Panc1 (cell line): ENCODE measurements around the gene TRAF2. TPM values are rescaled to one million over a fixed set of nuclear protein-coding genes. Genes with fewer than 3 reads are reported as not detected.

Experiments used
- ATAC-seq: fragments of 200-7000 bp; cut with Tn5 transposase; 2 replicates; pipeline ENCODE4 v1.9.1; 2020; ENCODE audit warnings: mild to moderate bottlenecking, moderate library complexity
- BruUV-seq: library from RNA; stranded (reverse); fragments of 400-500 nt; replicated peaks from 2 replicates; lab custom pipeline; 2021; lab: Mats Ljungman, UMichigan
- CTCF ChIA-PET: fragments of 300-600 bp; sonication (Branson Sonifier 250); formaldehyde crosslinking; loops from one replicate; lab custom pipeline; 2022; ENCODE audit warnings: antibody characterized with exemption; lab: Charles Lee
- POLR2A ChIA-PET: fragments of 300-600 bp; sonication (Branson Sonifier 250); formaldehyde crosslinking; loops from one replicate; lab custom pipeline; 2022; ENCODE audit warnings: antibody characterized with exemption; lab: Charles Lee
- DNase-seq: peaks from one replicate; pipeline ENCODE4 v3.0.0-alpha.2; 2010; ENCODE audit warnings: low read depth, low spot score
- H3K27ac ChIP-seq: 2 replicates; pipeline ENCODE4 v1.5.1; 2011; ENCODE audit warnings: mild to moderate bottlenecking, low read length, inconsistent platforms
- H3K27me3 ChIP-seq: fragments of 200-500 bp; sonication (Bioruptor generic); 2 replicates; pipeline ENCODE4 v1.6.0; 2014; ENCODE audit warnings: low read length, inconsistent platforms; ENCODE audit not compliant: control insufficient read depth, insufficient read depth
- H3K36me3 ChIP-seq: fragments of 200-500 bp; sonication (Bioruptor generic); 2 replicates; pipeline ENCODE4 v1.5.1; 2014; ENCODE audit warnings: inconsistent platforms, mild to moderate bottlenecking, low read length, moderate library complexity; ENCODE audit not compliant: control insufficient read depth, insufficient read depth
- H3K4me1 ChIP-seq: 2 replicates; pipeline ENCODE4 v1.5.1; 2011; ENCODE audit warnings: inconsistent platforms, mild to moderate bottlenecking, low read length, moderate library complexity; ENCODE audit not compliant: control insufficient read depth, insufficient read depth
- H3K4me3 ChIP-seq, 2 experiments: 2 replicates each; pipeline ENCODE4 v1.5.1; 2011 to 2012; ENCODE audit warnings: low read depth in 2 of 2, low read length in 2 of 2, mild to moderate bottlenecking in 2 of 2, inconsistent platforms in 1 of 2, moderate library complexity in 1 of 2
- H3K9me3 ChIP-seq: fragments of 200-500 bp; sonication (Bioruptor generic); 2 replicates; pipeline ENCODE4 v1.5.1; 2014; ENCODE audit warnings: low read depth, mild to moderate bottlenecking, inconsistent platforms, low read length, moderate library complexity; ENCODE audit not compliant: control insufficient read depth, insufficient read depth
- CTCF ChIP-seq: fragments of 450-650 bp; IDR thresholded peaks from 2 replicates; pipeline ENCODE4 v1.5.1; 2017; ENCODE audit warnings: mild to moderate bottlenecking
- POLR2AphosphoS5 ChIP-seq: IDR thresholded peaks from 2 replicates; pipeline ENCODE4 v1.6.1; 2012; ENCODE audit warnings: mild to moderate bottlenecking, low read depth, low read length, moderate library complexity
- SIN3A ChIP-seq: IDR thresholded peaks from 2 replicates; pipeline ENCODE4 v1.6.1; 2012; ENCODE audit warnings: low read depth, mild to moderate bottlenecking, low read length, moderate library complexity, borderline replicate concordance; ENCODE audit not compliant: insufficient read depth
- TCF7L2 ChIP-seq: IDR thresholded peaks from 2 replicates; pipeline ENCODE4 v1.6.1; 2011; ENCODE audit warnings: mild to moderate bottlenecking, low read depth, low read length, inconsistent platforms
- in situ Hi-C: cut with HindIII; loops from 2 replicates; pipeline ENCODE4 v1.10.0; 2016; ENCODE audit warnings: low sequenced_read_pairs, low pct_unique_long_range_greater_than_20kb
- intact Hi-C: fragments of 100-400 bp; cut with micrococcal nuclease; formaldehyde crosslinking; loops from one replicate; pipeline ENCODE4 v1.10.0; 2022; ENCODE audit not compliant: unreplicated experiment
- total RNA-seq: library from RNA; stranded (reverse); gene quantifications from one replicate; pipeline ENCODE4 v1.2.1, GENCODE V29; 2021; ENCODE audit not compliant: unreplicated experiment
- TF ChIP-seq, protein P1 (sequence below), 2 experiments: IDR thresholded peaks; 2 replicates each; pipeline ENCODE4 v1.6.1; 2011 to 2012; ENCODE audit warnings: low read depth in 2 of 2, control low read depth in 1 of 2, low read length in 1 of 2, mild to moderate bottlenecking in 1 of 2, moderate library complexity in 1 of 2; ENCODE audit not compliant: insufficient read depth in 1 of 2

The TRAF2 gene
- total RNA-seq, 1 experiment from 2014 or later: 48.7 TPM

GRCh38 chr9:136923881-136924280 is 37.6 kb downstream of the TRAF2 start:
- Histone ChIP-seq H3K4me1 (no peaks in the 10 kb centered on the region), H3K9me3 (no peaks in the 10 kb centered on the region), H3K27ac (no peak overlapping the region), H3K27me3 (no peaks in the 10 kb centered on the region), H3K36me3 (peaks cover 5% of the 10 kb centered on the region), H3K4me3 (no peak overlapping the region)
- DNase-seq (no peak), ATAC-seq (no peak)
- ChIA-PET POLR2A (no interaction called here), CTCF (no interaction called here)
- intact Hi-C loops (no loop called here), in situ Hi-C loops (no loop called here)
- no TSS peak for BruUV-seq
- TF ChIP-seq SIN3A: no peak

- TF ChIP-seq TCF7L2 (no peak), CTCF (no peak), POLR2AphosphoS5 (no peak), SIN3A (no peak)
- TF ChIP-seq, protein P1, sequence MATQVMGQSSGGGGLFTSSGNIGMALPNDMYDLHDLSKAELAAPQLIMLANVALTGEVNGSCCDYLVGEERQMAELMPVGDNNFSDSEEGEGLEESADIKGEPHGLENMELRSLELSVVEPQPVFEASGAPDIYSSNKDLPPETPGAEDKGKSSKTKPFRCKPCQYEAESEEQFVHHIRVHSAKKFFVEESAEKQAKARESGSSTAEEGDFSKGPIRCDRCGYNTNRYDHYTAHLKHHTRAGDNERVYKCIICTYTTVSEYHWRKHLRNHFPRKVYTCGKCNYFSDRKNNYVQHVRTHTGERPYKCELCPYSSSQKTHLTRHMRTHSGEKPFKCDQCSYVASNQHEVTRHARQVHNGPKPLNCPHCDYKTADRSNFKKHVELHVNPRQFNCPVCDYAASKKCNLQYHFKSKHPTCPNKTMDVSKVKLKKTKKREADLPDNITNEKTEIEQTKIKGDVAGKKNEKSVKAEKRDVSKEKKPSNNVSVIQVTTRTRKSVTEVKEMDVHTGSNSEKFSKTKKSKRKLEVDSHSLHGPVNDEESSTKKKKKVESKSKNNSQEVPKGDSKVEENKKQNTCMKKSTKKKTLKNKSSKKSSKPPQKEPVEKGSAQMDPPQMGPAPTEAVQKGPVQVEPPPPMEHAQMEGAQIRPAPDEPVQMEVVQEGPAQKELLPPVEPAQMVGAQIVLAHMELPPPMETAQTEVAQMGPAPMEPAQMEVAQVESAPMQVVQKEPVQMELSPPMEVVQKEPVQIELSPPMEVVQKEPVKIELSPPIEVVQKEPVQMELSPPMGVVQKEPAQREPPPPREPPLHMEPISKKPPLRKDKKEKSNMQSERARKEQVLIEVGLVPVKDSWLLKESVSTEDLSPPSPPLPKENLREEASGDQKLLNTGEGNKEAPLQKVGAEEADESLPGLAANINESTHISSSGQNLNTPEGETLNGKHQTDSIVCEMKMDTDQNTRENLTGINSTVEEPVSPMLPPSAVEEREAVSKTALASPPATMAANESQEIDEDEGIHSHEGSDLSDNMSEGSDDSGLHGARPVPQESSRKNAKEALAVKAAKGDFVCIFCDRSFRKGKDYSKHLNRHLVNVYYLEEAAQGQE (IDR thresholded peaks at IDR 0.05; ENCODE audit: insufficient read depth in 1 of 2, low read depth in 2 of 2, low read length in 1 of 2): no peak
- Histone ChIP-seq H3K27ac (no peak overlapping the region), H3K36me3 (peaks cover 5% of the 10 kb centered on the region), H3K27me3 (no peaks in the 10 kb centered on the region), H3K4me1 (no peaks in the 10 kb centered on the region), H3K9me3 (no peaks in the 10 kb centered on the region), H3K4me3 (no peak overlapping the region)
- in situ Hi-C loops (no loop called here), intact Hi-C loops (no loop called here)
- ChIA-PET POLR2A (interaction anchor here (0.6 kb wide), 1 partner anchor 17 kb away, joined by 4 read pairs; no protein-coding TSS in a partner anchor), CTCF (no interaction called here)
- 0 out of 2 replicates have a peak, but pooled peaks have one; percentile 32 for ATAC-seq
- BruUV-seq: no TSS peak
- DNase-seq: no peak
These were observed 39.3 kb downstream of the TRAF2 start for GRCh38 chr9:136925414-136926153.

GRCh38 chr9:136926154-136926704 is 39.9 kb downstream of the TRAF2 start:
- no peak for DNase-seq
- ATAC-seq: peak; percentile 63; the same call in 1 of the 2 replicates
- TF ChIP-seq CTCF: no peak; the same call in 1 of the 2 replicates
- TF ChIP-seq, protein P1 (IDR thresholded peaks at IDR 0.05; ENCODE audit: insufficient read depth in 1 of 2, low read depth in 2 of 2, low read length in 1 of 2): no peak
- no peak for TF ChIP-seq POLR2AphosphoS5
- no peak for TF ChIP-seq TCF7L2
- no peak for TF ChIP-seq SIN3A
- no peak overlapping the region for H3K27ac ChIP-seq
- H3K4me1 ChIP-seq: no peaks in the 10 kb centered on the region
- no peaks in the 10 kb centered on the region for H3K9me3 ChIP-seq
- BruUV-seq: no TSS peak
- no peak overlapping the region for H3K4me3 ChIP-seq
- ChIA-PET POLR2A (no interaction called here), CTCF (no interaction called here)
- no peaks in the 10 kb centered on the region for H3K27me3 ChIP-seq
- in situ Hi-C loops: no loop called here
- intact Hi-C loops: no loop called here
- peaks cover 5% of the 10 kb centered on the region for H3K36me3 ChIP-seq
